ENCODE data around the gene ZNF793.

ZNF793 gene

DNA sequence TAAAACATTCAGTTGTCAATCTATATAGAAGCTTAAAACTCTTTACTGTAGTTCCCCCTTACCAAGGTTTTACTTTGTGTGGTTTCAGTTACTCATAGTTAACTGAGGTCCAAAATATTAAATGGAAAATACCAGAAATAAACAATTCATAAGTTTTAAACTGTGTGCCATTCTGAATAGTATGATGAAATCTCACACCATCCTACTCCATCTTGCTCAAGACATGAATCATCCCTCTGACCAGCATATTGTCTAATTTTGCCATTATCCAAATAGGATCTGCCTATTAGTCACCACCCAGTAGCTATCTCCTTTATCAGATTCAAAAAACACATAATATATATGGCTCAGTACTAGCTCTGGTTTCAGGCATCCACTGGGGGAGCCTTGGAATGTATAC, 65.5 kb downstream of the ZNF793 start:
- no peak overlapping the region for H3K4me3 ChIP-seq (ENCODE audit: low read depth, low read length)

DNA sequence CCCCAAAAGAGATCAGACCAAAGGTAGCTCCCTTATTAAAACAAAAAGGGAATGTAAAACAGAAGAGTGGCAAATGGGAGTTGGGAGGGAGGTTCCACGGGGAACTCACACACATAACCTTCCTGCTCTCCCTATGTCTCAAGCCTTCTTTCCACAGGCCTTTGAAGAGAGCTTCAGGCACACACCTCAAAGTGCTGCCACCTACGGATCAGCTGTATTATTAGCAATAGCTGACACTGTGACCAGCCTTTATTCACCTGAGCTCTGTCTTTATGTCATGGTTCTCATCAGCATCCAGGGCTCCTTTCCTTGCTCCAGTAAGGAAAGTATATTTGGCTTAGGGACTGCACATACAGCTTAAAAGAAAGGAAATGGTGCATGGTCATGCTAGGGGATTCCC, 76.6 kb downstream of the ZNF793 start:
- TF ChIP-seq, protein P1, sequence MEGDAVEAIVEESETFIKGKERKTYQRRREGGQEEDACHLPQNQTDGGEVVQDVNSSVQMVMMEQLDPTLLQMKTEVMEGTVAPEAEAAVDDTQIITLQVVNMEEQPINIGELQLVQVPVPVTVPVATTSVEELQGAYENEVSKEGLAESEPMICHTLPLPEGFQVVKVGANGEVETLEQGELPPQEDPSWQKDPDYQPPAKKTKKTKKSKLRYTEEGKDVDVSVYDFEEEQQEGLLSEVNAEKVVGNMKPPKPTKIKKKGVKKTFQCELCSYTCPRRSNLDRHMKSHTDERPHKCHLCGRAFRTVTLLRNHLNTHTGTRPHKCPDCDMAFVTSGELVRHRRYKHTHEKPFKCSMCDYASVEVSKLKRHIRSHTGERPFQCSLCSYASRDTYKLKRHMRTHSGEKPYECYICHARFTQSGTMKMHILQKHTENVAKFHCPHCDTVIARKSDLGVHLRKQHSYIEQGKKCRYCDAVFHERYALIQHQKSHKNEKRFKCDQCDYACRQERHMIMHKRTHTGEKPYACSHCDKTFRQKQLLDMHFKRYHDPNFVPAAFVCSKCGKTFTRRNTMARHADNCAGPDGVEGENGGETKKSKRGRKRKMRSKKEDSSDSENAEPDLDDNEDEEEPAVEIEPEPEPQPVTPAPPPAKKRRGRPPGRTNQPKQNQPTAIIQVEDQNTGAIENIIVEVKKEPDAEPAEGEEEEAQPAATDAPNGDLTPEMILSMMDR (IDR thresholded peaks at IDR 0.05; ENCODE audit: low read depth, low read length) = no peak

More for the DNA sequence above, 65.5 kb downstream of the ZNF793 start:
- TF ChIP-seq, protein P1 (IDR thresholded peaks at IDR 0.05; ENCODE audit: low read depth, low read length) = no peak

More for the DNA sequence above, 76.6 kb downstream of the ZNF793 start:
- H3K4me3 ChIP-seq (ENCODE audit: low read depth, low read length) = no peak overlapping the region
